Hematopoietic multipotent progenitor cell (in vitro differentiated cells): ENCODE measurements around the gene SDK1. TPM values are rescaled to one million over a fixed set of nuclear protein-coding genes. Genes with fewer than 3 reads are reported as not detected.

Experiments
- DNase-seq, 3 donors: peaks; one replicate each; pipeline ENCODE4 v3.0.0-alpha.2; 2011 to 2015; ENCODE audit warnings: low read depth in 2 of 3, low spot score in 2 of 3
- total RNA-seq: library from RNA; depleted of rRNA; stranded (reverse); fragments of >200 nt; gene quantifications from one replicate; pipeline ENCODE4 v1.2.3, GENCODE V29; 2012

Gene SDK1
- total RNA-seq, 1 donor = 0.81 TPM

DNA sequence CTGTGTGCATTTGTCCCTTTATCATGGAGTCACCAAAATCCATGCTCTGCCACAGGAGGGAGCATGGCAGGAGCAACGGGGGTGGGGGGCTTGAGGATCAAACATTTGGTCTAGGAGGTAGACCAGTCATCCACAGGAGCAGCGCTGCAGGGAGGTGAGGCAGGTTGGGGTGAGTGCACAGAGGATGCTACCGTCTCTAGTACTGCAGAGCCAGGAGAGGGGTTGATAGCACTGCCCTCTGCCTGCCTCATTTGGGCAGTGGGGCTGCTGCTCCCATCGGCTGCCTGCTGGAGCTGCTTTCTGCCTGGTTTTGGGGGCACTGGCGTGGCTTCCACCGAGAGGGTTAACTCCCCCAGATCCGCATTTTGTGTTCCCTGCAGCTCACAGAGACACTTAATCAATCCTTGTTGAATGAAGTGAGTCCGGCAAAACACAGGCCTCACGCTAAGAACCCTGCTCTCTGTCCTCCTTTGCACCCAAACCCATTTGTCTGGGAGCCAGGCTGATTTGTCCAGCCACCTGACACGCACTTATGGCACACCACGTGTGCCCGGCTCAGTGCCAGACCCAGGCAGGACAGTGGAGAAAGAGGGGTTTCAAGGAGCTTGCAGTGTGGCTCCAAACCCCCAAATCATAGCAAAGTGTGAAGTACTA, 854.0 kb downstream of the SDK1 start:
- DNase-seq = no peak

DNA sequence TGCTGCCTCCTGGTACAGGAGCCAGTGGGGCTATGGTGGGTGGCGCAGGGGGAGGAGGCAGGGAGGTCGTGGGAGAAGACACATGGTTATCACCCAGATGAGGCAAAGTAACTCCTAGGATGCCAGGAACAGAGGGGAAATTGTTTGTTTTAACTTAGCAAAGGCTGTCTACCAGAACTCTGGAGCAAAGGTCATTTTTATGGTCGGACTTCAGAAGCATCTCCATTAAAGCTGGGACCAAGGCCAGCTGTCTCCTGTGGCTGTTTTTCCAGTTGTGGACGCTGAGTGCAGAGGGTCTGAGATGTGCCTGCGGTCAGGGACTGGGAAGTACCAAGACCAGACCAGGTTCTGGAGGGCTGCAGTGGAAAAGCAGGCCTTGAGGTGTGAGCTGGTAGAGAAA, 855.1 kb downstream of the SDK1 start:
- DNase-seq = no peak

DNA sequence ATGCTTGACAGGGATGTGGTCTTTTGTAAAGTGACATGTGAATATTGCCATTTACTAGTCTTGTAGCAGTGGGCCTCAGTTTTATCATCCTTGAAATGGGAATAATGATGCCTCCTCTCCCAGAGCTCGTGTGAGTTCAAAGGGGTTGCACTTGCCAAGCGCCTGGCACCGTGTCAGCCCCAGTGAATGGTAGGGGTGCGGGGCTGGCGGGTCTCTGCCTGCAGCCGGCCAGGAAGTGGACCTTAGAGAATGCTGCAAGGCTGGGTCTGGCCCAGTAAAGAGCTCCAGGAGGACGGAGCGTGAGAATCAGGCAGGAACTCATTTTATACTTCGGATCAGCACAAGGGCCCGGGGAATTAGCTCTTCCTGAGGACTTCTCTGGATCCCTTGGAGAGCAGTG, 856.6 kb downstream of the SDK1 start:
- no peak for DNase-seq

DNA sequence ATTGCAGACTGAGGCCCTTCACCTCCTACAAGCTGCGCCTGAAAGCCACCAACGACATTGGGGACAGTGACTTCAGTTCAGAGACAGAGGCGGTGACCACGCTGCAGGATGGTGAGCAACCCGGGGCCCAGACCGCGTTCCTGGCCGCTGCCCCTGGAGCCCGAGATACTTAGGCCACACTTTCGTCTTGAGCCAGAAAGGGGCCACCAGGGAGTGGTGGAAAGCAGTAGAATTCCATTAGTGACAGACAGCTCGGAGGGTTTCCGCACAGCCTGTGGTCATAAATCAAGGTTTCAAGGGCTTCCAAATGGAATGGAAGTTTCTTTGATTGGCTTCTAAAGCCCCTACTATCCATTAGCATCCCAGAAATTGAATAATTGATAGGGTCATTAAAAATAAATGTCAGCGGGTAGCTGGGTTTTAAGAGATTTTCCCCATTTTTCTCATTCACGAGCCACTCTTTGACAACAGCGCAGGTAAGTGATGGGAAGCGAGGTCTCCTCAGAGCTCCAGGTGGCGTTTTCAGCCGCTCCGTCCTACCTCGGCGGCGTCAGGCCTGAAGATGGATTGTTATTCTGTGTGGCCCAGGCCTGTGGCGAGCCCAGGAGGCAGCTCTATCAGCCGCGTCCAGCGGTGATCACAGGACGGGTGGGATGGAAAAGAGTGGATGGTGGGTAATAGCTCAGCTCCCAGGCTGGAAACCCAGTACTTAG, 857.5 kb downstream of the SDK1 start:
- no peak for DNase-seq

DNA sequence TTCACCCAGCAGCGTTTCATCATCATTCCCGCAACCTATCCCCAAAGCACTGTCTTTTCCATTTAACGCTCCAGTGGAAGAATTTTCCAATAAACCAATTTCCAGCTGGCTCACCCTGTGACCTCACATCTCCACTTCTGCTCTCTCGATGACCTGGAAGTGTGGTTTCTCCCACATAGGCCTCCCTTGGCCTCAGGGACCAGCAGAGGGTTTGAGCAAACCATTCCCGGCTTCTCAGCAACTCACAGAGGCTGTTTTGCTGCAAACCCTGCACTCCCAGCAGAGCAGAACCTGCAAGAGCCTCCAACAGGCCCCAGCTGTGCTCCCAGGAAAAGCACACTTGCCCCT, 858.1 kb downstream of the SDK1 start:
- DNase-seq = no peak

DNA sequence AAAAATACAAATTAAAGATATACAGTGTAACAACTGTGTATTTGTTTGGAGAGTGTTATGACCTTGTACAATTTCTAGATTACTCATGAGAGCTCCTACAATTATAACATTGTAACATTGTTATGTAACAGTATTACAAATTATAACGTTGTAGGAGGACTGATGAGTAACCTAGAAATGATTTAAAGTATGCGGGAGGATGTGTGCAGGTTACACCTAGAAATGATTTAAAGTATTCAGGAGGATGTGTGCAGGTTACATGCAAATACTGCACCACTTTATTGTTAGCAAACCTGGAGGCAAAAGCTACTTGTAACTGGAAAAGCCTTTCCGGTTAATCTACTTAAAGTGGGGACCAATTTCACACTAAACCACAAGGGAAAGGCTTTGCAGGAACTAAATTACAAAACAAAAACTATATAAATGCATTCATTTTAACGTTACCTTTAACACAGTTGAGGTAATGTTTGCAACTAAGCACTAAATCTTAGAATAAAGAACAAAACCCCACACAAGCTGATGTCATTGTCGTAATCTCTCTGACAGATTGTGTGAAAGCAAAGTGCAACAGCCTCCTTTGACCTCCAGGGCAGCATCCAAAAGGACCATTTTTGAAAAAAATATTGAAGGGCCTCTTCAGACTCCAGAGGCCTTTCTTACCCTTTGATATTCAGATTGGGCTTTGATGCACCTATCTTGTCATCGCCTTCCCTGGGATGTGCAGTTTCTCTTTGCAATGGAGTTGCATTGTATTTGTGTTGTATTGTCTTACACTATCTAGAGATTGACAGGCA, 858.9 kb downstream of the SDK1 start:
- DNase-seq = no peak

DNA sequence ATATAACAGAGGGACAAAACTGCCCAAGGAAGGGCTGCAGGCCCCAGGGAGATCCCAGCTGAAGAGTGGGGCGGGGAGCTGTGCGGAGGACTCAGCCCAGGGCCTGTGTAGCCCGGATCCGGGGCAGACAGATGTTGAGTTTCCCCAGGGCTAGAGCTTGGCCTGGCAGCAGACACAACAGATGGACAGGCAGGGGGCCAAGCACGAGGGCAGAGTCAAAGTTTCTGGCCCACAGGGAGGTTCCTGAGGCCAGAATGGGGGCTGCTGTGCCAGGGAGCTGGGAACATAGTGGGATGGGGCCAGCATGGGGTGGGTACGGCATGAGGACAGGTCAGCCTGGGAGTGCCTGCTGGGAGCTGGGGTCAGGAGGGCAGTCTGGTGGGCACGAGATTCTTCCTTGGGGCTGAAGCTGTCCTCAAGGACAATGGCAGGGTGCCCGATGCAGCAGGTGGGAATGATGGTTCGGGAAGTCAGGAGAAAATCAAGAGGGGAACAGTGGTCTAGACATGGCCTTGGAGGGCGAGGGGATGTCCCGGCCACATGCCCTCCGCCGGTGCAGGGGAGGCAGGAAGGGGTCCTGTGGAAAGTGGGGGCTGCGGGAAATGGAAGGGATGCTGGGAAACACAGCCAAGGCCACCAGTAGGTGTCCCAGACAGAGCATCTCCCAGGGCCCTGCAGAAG, 862.0 kb downstream of the SDK1 start:
- DNase-seq = no peak

DNA sequence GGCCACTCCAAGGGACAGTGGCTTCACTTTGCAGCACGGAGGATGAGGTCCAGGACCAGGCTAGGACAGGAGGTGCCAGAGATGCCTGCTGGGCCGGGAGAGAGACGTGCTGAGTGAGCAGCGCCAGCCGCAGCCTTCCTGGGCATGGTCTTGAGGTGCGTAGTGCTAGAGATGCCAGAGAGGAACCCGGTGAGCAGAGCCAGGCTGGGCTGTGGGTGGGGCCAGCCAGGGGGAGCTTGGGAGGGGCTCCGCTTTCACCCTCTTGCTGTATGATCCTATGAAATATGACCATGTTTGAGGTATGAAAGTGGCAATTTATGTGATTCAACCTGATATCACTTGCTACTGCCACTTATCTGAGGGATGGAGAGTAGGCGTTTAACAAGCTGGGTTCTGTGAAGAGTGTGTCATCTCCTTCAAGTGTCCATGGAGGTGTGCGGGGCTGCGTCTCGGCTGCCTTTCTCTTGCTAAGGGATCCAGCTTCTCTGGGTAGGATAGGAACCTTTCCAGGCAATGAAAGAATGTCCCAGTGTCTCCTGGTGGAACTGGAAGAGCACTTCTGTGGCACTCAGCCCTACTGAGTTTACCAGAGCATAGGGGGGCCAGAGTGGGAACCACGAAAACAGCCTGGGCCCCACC, 862.6 kb downstream of the SDK1 start:
- no peak for DNase-seq

DNA sequence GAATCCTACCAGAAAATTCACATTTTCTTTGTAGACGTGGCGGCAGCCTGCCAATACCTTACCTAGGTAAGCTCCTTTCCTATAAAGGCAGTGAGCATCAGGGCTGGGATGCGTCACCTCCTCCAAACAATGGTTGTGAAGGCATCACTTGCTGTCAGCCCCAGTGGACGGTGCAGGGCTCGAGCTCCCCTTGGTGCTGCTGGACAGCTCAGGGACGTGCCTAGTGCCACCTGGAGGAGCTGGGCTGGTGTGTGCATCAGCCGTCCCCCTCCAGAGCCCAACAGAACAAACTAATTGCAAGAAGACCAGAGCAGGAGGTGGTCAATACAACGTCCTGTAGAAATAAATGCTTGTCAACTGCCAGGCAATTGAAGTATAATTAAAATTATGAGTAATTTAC, 863.5 kb downstream of the SDK1 start:
- DNase-seq = no peak

DNA sequence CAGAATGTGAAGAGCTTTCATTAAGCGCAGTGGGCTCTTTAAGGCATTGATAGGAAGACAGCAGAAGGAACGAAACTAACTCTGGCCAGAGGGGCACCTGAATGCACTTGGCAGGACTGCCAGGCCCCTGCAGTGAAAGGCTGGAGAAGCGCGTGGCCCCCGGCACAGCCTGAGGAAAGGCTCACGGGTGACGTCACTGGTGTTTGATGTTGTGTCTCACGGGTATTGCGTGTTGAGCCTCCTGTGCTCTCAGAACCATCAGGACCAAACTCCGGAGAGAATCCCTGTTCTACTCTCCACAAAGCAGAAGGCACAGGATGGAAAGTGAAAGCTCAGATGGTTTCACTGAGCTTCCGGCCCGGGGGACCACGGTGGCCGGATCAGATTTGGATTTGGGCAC, 865.3 kb downstream of the SDK1 start:
- DNase-seq = no peak

DNA sequence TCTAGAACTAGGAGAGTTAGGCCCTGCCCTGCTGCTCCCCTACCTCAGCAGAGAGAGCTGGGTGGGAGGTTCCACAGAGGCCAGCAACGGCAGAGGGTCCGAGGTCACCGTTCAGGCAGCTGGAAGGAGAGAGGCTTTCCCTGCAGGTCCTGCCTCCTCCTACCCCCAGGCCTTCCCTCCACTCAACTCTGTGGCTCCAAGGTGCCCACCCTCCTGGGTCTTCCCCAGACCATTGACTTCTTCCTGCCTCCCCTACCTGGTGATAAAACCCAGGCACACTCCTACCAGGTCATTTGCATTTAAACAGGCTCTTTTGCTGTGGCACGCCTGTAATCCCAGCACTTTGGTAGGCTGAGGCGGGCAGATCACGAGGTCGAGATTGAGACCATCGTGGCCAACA, 865.8 kb downstream of the SDK1 start:
- no peak for DNase-seq

DNA sequence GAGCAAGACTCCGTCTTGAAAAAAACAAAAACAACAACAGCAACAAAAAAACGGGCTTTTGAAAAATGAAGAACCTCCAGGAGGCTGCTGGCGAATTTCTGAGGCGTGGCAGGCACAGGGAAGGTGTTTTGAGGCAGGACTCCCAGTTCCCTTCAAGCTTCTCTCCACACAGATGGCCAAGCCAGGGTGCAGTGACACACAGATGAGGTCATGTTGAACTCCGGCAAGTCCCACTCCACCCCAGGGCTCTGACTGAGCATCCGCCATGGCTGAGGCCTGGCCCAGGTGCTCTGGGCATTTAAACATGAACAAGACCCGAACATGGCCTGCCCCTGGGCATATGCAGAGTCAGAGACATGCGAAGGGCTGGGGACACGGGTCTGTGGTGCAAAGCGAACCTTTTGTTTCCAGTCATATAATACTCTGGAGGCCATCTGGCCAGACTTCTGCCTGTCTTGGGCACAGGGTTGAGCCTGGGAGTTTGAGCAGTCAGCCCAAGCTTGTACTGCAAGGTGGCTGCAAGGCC, 866.4 kb downstream of the SDK1 start:
- no peak for DNase-seq

DNA sequence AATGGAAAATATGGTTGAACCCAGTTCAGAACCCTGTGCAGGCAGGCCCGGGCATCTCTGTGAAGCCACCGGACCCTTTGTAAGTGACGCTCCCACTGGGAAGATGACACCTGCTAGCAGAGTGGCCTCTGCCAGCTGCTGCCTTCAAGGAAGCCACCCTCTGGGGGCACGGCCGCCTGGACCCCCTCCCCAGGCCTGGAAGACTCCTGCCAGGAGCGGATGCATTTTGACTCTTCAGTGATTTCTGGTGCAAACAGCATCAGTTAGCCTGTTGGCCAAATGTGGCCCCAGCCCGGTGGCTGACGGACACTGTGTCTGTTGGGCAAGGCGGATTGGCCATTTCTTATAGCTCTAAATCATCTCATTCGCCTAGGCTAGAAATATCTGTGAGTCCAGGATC, 867.0 kb downstream of the SDK1 start:
- DNase-seq = no peak

DNA sequence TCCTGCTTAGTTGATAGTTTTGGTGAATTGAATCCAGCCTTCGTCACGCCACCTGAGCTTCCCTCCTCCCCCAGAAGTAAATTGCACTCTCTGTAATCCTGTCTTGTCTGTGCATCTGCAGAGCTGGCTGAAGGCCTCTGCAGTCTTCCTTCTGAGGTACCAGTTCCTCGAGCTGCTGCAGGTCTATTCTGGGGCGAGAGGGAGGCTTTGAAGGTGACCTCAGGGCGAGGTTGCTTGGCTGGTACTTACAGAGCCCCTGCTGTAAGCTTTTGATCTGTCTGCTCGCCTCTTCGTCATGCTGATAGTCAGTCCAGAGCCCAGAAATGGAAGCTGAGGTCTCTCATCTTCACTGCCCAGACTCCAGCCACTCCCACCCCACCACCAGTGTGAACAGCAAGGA, 867.5 kb downstream of the SDK1 start:
- DNase-seq = no peak

DNA sequence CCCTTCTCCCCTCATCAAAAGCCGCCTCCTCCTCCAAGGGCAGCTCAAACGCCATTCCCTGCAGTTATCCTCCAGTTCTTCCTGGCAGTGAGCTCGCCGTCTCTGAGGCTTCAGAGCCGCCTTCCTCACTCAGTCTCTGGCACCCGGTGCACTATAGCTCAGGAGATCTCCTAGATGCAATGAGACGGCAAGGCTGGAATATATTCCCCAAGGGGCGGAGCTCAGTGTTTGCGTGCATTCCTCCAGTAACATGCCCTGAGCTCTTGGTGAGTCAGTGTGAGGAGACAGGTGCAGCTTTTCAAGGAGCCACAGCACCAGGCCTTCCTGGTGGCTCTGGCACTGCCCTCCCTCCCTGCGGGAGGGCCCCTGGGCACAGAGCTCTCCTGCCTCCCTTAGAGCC, 868.4 kb downstream of the SDK1 start:
- no peak for DNase-seq

DNA sequence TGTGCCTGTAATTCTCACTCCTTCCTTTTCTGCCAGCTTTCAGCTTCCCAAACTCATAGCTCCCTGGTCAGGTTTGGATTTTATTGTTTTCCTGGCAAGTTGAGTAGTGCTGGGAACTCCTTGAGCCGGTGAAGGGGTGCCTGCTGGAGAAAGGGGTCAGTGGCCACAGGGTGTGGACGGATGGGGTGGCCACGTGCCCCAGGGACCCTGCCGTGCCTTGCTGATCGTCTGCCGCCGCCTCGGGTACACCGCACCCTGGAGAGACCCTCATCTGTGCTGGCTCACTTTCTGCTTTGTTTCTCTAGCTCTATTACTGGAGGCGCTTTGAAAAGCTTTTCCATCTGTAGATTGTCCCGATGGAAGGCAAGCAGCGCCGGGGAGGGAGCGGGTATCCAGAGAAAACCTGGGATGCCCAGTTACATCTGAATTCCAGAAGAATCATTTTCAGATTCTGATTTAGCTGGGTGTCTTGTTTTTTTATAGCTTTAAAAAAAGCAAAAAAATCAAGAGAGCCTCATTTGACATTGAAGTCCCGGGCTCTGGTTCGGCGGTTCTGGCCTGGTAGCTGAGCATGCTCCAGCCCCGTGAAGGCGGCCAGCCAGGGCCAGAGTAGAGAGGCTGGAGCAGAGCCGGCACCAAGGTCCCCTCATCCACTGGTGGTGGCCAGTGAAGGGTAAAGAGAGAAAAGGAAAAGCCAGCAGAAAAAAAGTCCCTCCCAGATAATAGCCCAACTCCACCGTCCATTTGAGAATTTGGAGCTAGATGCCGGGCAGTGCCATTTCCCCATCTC, 870.1 kb downstream of the SDK1 start:
- DNase-seq = no peak

DNA sequence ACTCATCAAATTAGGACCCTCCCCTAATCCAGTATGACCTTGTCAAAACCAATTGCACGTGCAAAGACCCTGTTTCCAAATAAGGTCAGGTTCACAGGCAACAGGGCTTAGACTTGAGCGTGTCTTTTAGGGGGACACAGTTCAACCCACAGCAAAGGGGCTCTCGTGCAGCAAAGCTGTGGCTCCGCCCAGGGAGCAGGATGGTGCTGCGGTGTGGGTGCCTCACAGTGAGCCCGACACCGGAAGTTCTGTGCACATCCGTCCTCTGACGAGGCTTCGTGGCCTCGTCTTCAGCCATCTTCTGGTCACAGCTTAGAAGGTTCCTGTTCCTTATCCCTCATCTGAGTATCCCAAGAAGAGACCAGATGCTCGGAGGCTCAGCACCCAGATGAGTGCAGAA, 871.8 kb downstream of the SDK1 start:
- DNase-seq = no peak

DNA sequence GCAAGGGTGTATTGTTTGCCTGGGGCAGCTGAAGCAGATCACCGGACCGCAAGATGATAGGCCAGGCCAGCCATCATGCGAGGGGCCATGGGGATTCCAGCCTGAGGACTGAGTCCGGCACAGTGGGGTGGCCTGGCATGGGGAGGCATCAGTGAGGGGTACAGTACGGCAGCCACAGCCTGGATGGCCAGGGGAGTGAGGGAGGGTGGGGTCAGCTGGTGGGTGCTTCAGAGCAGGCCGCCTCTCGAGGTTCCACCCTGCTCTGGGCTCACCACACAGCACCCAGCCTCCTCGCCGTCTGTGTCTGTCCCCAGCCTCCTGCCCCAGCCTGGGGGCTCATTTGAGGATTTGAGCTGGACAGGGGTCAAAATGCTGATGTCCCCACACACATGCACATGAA, 872.6 kb downstream of the SDK1 start:
- no peak for DNase-seq

DNA sequence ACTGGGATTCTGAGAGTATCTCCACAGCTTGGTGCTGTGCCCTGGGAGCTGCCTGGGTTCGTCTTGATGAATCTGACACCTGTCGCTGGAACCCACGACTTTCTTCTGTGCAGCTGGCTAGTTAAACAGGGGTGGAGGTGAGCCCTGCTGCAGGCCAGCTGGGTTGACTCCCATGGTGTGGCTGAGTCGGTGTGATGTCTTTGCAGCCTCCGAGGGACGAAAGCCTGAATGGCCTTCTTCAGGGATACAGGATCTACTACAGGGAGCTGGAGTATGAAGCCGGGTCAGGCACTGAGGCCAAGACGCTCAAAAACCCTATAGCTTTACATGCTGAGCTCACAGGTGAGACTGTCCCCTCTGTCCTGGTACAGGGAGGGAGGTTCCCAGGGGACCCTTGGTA, 873.0 kb downstream of the SDK1 start:
- DNase-seq = no peak

DNA sequence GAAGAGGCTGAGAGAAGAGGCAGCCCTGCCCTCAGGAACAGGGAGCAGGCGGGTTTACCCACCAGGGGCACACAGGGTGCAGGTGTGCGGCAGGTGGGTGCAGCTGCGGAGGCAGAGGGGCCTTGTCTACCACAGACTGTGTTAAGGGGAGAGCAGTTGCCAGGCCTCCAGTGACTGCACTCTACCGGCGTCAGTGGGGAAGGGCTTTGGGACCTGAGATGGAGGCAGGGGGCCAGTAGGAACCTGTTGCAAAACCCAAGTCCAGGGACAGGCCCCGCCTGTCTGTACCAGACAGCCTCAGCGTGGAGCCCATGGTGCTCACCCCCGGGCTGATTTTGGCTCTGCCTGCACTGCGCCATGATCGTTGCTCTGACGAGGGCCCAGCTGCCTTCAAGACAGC, 873.4 kb downstream of the SDK1 start:
- no peak for DNase-seq
